GM18867 (cell line): ENCODE measurements around the gene WDR59.
"Not testable (repeated sequence)": the region's sequence is repeated elsewhere in the genome, so short reads cannot be mapped to it uniquely, and the experiment has no call there.

Source experiments
- ATAC-seq: cut with Tn5 transposase; IDR thresholded peaks from one replicate; pipeline ENCODE4 v1.9.1; 2021; ENCODE audit warnings: mild to moderate bottlenecking, moderate library complexity; ENCODE audit not compliant: unreplicated experiment

The WDR59 gene

GRCh38 chr16:74868501-74868900, 116.4 kb downstream of the WDR59 start:
- ATAC-seq = no peak

GRCh38 chr16:74868035-74868434, 116.9 kb downstream of the WDR59 start:
- no peak for ATAC-seq

DNA sequence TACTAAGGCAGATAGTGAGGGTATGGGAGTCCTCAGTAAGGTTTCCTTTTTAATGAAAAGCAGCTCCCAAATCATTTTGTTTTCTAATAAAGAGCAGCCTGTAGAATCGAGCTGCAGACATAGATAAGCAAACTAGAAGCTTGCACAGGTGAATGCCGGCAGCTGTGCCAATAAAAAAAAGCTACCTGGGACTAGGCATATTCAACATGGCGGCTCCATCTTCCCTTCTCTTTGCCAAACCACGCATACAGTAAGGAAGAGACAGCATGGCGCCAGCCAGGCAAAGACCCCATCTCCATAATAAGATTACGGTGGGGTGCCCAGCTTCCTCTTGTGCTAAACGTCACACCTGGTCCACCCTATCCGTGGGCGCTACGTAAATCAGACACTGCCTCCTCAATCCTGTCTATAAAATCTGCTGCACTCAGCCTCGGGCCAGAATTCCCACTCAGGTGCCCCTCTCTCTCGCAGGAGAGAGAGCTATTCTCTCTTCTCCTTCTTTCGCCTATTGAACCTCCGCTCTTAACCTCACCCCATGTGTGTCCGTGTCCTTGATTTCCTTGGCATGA, 117.6 kb downstream of the WDR59 start:
- no peak for ATAC-seq

- ATAC-seq = no peak
Observed at GRCh38 chr16:74865922-74866598, 118.9 kb downstream of the WDR59 start.

DNA sequence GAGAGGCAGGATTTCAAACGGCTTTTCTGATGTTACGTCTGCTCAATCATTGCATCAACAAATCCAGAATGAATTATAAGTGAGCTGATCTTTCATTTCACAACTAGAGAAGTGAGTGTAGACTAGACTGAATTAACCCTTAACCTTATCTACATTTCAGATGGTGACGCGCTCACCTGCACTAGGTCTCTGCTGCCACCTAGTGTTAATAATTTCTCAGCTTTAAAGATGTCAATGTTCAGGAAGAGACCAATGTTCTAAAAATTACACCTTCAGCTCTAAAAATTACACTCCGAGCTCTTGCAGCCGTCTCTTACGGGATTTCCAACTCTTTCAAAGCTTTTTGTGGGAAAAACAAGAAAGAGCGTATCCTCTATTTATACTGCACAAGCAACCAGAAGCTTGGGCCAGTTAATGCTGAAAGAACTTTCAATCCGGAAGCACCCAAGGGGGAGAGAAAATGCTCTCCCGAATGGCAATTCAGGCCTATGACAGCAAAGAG, 122.1 kb downstream of the WDR59 start:
- ATAC-seq = peak; percentile 68

DNA sequence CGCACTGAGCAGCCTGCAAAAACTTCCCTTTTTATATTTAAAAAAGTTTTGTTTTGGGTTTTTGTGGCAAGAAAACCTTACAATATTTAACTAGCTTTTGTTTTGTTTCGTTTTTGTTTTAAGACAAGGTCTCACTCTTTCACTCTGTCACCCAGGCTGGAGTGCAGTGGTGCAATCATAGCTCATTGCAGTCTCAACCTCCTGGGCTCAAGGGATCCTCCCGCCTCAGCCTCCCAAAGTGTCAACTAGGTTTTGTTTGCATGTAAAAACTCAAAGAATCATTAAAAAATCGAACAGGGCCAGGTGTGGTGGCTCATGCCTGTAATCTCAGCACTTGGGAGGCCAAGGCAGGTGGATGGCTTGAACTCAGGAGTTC, 132.4 kb downstream of the WDR59 start:
- no peak for ATAC-seq

GRCh38 chr16:74850027-74850426, 134.9 kb downstream of the WDR59 start:
- no peak for ATAC-seq

GRCh38 chr16:74847202-74847601, 137.7 kb downstream of the WDR59 start:
- ATAC-seq = no peak

DNA sequence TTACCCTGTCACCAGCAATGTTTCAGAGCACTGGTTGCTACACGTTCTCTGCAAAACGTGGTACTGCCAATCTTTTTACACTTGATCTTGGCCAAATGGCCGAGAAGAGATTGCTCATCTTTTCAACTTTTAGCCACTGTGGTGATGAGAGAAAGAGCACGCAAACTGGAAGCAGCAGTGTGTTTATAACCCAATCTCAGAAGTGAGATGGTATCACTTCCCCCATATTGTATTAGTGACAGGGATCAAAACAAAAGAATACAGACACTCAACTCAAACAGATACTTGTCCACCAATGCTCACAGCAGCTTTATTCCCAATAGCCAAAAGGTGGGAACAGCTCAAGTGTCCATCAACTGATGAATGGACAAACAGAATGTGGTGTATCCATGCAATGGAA, 138.2 kb downstream of the WDR59 start:
- no peak for ATAC-seq

DNA sequence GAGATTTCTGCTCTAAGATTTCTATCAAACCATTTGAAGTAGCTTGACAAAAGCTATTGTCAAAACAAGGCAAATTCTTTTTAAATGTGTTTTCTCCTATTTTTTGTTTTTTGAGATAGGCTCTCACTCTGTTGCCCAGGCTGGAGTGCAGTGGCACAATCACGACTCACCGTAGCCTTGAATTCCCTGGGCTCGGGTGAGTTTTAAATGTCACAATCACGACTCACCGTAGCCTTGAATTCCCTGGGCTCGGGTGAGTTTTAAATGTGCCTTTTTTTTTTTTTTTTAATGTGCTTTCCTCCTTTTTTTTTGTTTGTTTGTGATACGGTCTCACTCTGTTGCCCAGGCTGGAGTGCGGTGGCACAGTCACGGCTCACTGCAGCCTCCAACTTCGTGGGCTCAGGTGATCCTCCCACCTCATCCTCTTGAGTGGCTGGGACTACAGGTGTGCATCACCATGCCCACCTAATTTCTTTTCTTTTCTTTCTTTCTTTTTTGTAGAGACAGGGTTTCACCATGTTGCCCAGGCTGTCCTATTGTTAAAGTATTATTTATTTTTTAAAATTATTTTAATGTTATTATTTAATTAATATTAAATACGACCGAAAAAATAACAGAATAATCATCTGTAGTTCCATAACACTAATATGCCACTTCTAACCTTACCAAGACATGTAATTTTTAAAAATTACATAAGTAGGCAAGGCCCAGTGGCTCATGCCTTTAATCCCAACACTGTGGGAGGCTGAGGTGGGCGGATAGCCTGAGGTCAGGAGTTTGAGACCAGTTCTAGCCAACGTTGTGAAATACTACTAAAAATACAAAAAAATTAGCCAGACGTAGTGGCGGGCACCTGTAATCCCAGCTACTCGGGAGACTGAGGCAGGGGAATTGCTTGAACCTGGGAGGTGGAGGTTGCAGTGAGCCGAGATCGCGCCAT, 140.6 kb downstream of the WDR59 start:
- ATAC-seq = no peak

GRCh38 chr16:74843381-74844035, 141.4 kb downstream of the WDR59 start:
- ATAC-seq = not testable (repeated sequence)

- no peak for ATAC-seq
Observed at GRCh38 chr16:74842413-74842812, 142.5 kb downstream of the WDR59 start.

- no peak for ATAC-seq
Observed at GRCh38 chr16:74841904-74842303, 143.0 kb downstream of the WDR59 start.

- ATAC-seq = no peak
Observed at GRCh38 chr16:74841469-74841868, 143.5 kb downstream of the WDR59 start.

DNA sequence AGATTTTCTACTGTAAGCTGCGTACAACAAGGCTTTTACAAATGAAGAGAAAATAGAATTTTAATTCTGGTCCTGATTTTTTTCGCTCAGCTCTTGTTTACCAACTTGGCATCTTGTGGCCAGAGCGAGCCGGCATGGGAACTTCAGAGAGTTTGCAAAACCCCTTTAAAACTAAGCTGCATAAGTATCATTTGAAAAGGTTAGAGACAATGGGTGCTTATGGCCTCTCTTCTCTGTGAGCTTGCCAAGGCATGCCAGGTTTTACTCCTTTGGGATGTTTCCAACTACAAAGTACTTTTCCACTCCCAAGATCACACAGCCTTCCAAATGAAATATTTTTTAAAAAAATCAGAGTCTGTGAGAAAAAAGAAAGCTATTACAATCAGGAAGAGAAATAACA, 147.9 kb downstream of the WDR59 start:
- no peak for ATAC-seq

- no peak for ATAC-seq
Observed at GRCh38 chr16:74836111-74836671, 148.7 kb downstream of the WDR59 start.

DNA sequence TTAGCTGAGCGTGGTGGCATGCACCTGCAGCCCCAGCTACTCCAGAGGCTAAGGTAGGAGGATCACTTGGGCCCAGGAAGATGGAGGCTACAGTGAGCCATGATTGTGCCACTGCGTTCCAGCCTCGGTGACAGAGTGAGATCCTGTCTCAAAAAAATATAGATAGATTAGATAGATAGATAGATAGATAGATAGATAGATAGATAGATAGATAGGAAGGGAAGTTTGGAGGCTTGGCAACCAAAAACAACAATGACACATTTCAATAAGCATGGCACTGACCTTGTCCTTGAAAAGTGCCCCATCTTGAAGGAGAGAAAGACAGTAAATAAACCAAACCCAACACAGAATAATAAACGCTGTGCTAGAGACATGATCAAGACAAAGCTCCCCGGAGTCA, 152.7 kb downstream of the WDR59 start:
- no peak for ATAC-seq

GRCh38 chr16:74831467-74831866, 153.5 kb downstream of the WDR59 start:
- no peak for ATAC-seq

DNA sequence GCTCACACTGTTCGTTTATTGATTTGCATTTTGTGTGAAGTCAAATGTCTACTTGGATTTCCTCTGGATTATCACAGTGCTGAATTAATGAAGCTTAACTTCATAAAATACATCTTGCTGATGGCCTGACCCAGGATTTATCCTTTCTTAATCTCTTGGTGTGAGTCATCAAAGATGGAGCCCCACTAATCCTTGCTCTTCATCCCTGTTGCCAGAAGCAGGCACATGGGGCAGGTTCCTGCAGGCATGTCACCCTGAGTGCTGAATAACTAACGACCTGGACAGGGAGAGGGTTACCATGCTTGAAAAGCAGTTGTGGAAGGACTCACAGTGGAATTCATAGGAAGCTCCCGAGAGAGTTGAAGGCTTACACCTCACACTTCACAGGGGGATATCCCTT, 154.3 kb downstream of the WDR59 start:
- no peak for ATAC-seq

GRCh38 chr16:74829637-74830036, 155.3 kb downstream of the WDR59 start:
- ATAC-seq = no peak

DNA sequence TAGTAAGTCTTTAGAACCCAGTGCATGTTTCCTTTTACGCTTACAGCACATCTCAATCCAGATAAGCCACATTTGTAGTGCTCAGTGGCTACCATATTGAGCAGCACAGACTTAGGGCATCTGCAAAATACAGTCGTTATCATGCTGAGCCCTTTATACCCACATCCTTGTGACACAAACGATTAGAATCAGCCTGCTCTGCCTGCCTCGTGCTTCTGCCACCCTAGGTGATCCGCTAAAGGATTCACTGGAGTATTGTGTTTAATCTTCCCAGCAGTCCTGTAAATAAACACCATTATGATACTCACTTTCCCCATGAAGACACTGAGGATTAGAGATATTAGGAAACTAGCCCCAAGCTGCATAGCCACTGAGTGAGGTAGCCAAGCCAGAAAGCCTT, 159.0 kb downstream of the WDR59 start:
- no peak for ATAC-seq
